Transverse colon (tissue), 4 donors: ENCODE results near the gene ST8SIA1. TPM values are rescaled to one million over a fixed set of nuclear protein-coding genes. Genes with fewer than 3 reads are reported as not detected.
A peak's percentile ranks its signal among the peaks of the same experiment; 100 is the strongest.

Experiments used
- DNase-seq: peaks from one replicate; pipeline ENCODE4 v3.0.0-alpha.2; 2019
- H3K27ac ChIP-seq, 4 donors: fragments of 200-600 bp; sonication (generic); 2 replicates each; pipeline ENCODE4 v1.5.1; 2016 to 2018; ENCODE audit warnings: inconsistent platforms in 4 of 4
- H3K27me3 ChIP-seq: fragments of 200-600 bp; sonication (generic); 2 replicates; pipeline ENCODE4 v1.5.1; 2017; ENCODE audit warnings: inconsistent platforms
- H3K36me3 ChIP-seq, 4 donors: fragments of 200-600 bp; sonication (generic); 2 replicates each; pipeline ENCODE4 v1.5.1; 2017 to 2019; ENCODE audit warnings: inconsistent platforms in 4 of 4
- H3K4me1 ChIP-seq, 4 donors: fragments of 200-600 bp; sonication (generic); 2 replicates each; pipeline ENCODE4 v1.5.1; 2017 to 2020; ENCODE audit warnings: inconsistent platforms in 4 of 4
- H3K4me3 ChIP-seq, 4 donors: fragments of 200-600 bp; sonication (generic); 1 replicate in 1 of 4; 2 replicates in 3 of 4; pipeline versions ENCODE4 v1.5.1 to v1.6.1; 2017 to 2019; ENCODE audit warnings: inconsistent platforms in 4 of 4
- H3K9me3 ChIP-seq, 2 donors: fragments of 200-600 bp; sonication (generic); 2 replicates each; pipeline ENCODE4 v1.5.1; 2017 to 2019; ENCODE audit warnings: inconsistent platforms in 2 of 2
- CTCF ChIP-seq, 5 experiments: fragments of 200-600 bp in 3 of 5; fragments of 450-650 bp in 2 of 5; sonication (generic) in 3 of 5; IDR thresholded peaks; 1 replicate in 2 of 5; 2 replicates in 3 of 5; pipeline ENCODE4 v1.5.1; 2016 to 2017; ENCODE audit warnings: antibody characterized with exemption in 5 of 5, inconsistent platforms in 3 of 5, mild to moderate bottlenecking in 2 of 5, moderate library complexity in 1 of 5
- EP300 ChIP-seq: sonication (generic); formaldehyde crosslinking; IDR thresholded peaks from one replicate; pipeline ENCODE4 v1.6.1; 2017; ENCODE audit warnings: antibody characterized with exemption, low read depth
- POLR2A ChIP-seq: fragments of 450-650 bp; IDR thresholded peaks from one replicate; pipeline ENCODE4 v1.6.1; 2016; ENCODE audit warnings: antibody characterized with exemption, mild to moderate bottlenecking, moderate library complexity
- POLR2AphosphoS5 ChIP-seq, 3 donors: sonication (generic); formaldehyde crosslinking; IDR thresholded peaks; one replicate each; pipeline ENCODE4 v1.6.1; 2016; ENCODE audit warnings: antibody characterized with exemption in 3 of 3
- WGBS, 2 donors: methylation state at CpG; one replicate each; pipeline ENCODE4 v1.1.5; 2018; ENCODE audit warnings: low coverage in 1 of 2; 5-methylcytosine and 5-hydroxymethylcytosine counted together
- in situ Hi-C, 4 donors: fragments of 200-750 bp; cut with MboI; loops; one replicate each; pipeline versions ENCODE4 v1.15.0 to v1.15.1; 2017; ENCODE audit warnings: low sequenced_read_pairs in 3 of 4, low pct_ligation_motif_present in 1 of 4, low pct_unique_long_range_greater_than_20kb in 1 of 4
- intact Hi-C: fragments of 100-400 bp; cut with DNase I; formaldehyde crosslinking; loops from one replicate; pipeline ENCODE4 v1.15.1; 2023; ENCODE audit warnings: low total_unique reads
- total RNA-seq, 4 donors: library from RNA; depleted of rRNA; stranded (reverse); fragments of >200 nt; gene quantifications; one replicate each; pipeline ENCODE4 v1.1.0, GENCODE V29; 2016

ST8SIA1 gene
- total RNA-seq, 4 donors from 2014 or later = 1.4 to 4.5 (median 3.9) TPM

- 33 to 39% methylated on average over 1 to 2 of the region's 2 CpGs for WGBS, 2 donors
- Histone ChIP-seq H3K4me1 (peaks cover 0 to 8% (median 0%) of the 10 kb centered on the region in 4 donors), H3K27ac (no peak overlapping the region), H3K4me3 (no peak overlapping the region), H3K27me3 (no peaks in the 10 kb centered on the region), H3K9me3 (no peaks in the 10 kb centered on the region), H3K36me3 (no peaks in the 10 kb centered on the region)
- TF ChIP-seq EP300 (no peak), POLR2AphosphoS5 (IDR thresholded peaks at IDR 0.05) (no peak), POLR2A (no peak), CTCF (IDR thresholded peaks at IDR 0.05) (no peak)
- intact Hi-C loops (no loop called here), in situ Hi-C loops (no loop called here)
- DNase-seq = no peak
Observed at GRCh38 chr12:22262309-22262708, 72.2 kb downstream of the ST8SIA1 start.

GRCh38 chr12:22257100-22257499 is 77.4 kb downstream of the ST8SIA1 start:
- H3K27me3 ChIP-seq = no peaks in the 10 kb centered on the region
- no peak overlapping the region for H3K4me3 ChIP-seq
- H3K4me1 ChIP-seq = peaks cover 0 to 11% (median 6%) of the 10 kb centered on the region in 4 donors
- TF ChIP-seq CTCF (IDR thresholded peaks at IDR 0.05) = no peak
- no peak for TF ChIP-seq POLR2AphosphoS5 (IDR thresholded peaks at IDR 0.05)
- no peak for TF ChIP-seq POLR2A
- TF ChIP-seq EP300 = no peak
- no peaks in the 10 kb centered on the region for H3K36me3 ChIP-seq
- intact Hi-C loops (no loop called here), in situ Hi-C loops (no loop called here)
- H3K27ac ChIP-seq = peak overlapping the region in 3 of 4 donors; percentile 28 to 43 (median 42)
- no peak for DNase-seq
- 73 to 88% methylated on average over 6 of the region's 6 CpGs for WGBS, 2 donors
- H3K9me3 ChIP-seq = no peaks in the 10 kb centered on the region

- H3K4me1 ChIP-seq = peaks cover 0 to 11% (median 6%) of the 10 kb centered on the region in 4 donors
- TF ChIP-seq EP300 = no peak
- no peak for TF ChIP-seq POLR2A
- no peak for TF ChIP-seq CTCF (IDR thresholded peaks at IDR 0.05)
- TF ChIP-seq POLR2AphosphoS5 (IDR thresholded peaks at IDR 0.05) = no peak
- no peak overlapping the region for H3K4me3 ChIP-seq
- no peaks in the 10 kb centered on the region for H3K36me3 ChIP-seq
- H3K9me3 ChIP-seq = no peaks in the 10 kb centered on the region
- in situ Hi-C loops (no loop called here), intact Hi-C loops (no loop called here)
- H3K27ac ChIP-seq = peak overlapping the region; percentile 28 to 45 (median 42)
- 51 to 88% methylated on average over 1 of the region's 1 CpG for WGBS, 2 donors
- no peak for DNase-seq
- H3K27me3 ChIP-seq = no peaks in the 10 kb centered on the region
Observed at GRCh38 chr12:22256605-22257004, 77.9 kb downstream of the ST8SIA1 start.

- Histone ChIP-seq H3K27ac (peak overlapping the region; percentile 28 to 45 (median 42)), H3K9me3 (no peaks in the 10 kb centered on the region), H3K4me1 (peaks cover 0 to 11% (median 6%) of the 10 kb centered on the region in 4 donors), H3K4me3 (no peak overlapping the region), H3K27me3 (no peaks in the 10 kb centered on the region), H3K36me3 (no peaks in the 10 kb centered on the region)
- in situ Hi-C loops = no loop called here
- 61 to 64% methylated on average over 5 to 7 of the region's 7 CpGs for WGBS, 2 donors
- no peak for TF ChIP-seq EP300
- DNase-seq = no peak
- intact Hi-C loops = no loop called here
Observed at GRCh38 chr12:22256041-22256441, 78.5 kb downstream of the ST8SIA1 start.

GRCh38 chr12:22255097-22255496 is 79.4 kb downstream of the ST8SIA1 start:
- no peaks in the 10 kb centered on the region for H3K27me3 ChIP-seq

More at GRCh38 chr12:22255097-22255496, 79.4 kb downstream of the ST8SIA1 start:
- intact Hi-C loops (no loop called here), in situ Hi-C loops (no loop called here)
- H3K4me1 ChIP-seq = peaks cover 0 to 11% (median 6%) of the 10 kb centered on the region in 4 donors
- TF ChIP-seq POLR2AphosphoS5 (IDR thresholded peaks at IDR 0.05) (no peak), CTCF (IDR thresholded peaks at IDR 0.05) (no peak), POLR2A (no peak)
- WGBS, 2 donors = 59 to 61% methylated on average over 7 to 11 of the region's 11 CpGs
- DNase-seq = no peak
- no peaks in the 10 kb centered on the region for H3K36me3 ChIP-seq
- no peaks in the 10 kb centered on the region for H3K9me3 ChIP-seq
- peak overlapping the region in 1 of 4 donors; percentile 42 for H3K27ac ChIP-seq
- H3K4me3 ChIP-seq = no peak overlapping the region
